Measurements from ENCODE around the gene FRMD8.

- TF ChIP-seq CTCF (IDR thresholded peaks at IDR 0.05): no peak
- TF ChIP-seq POLR2A (IDR thresholded peaks at IDR 0.05): no peak
These were observed 32.6 kb upstream of the FRMD8 start for GRCh38 chr11:65353900-65354264.
